ENCODE data around the gene BIRC6. TPM values are rescaled to one million over a fixed set of nuclear protein-coding genes. Genes with fewer than 3 reads are reported as not detected.
"Not testable (repeated sequence)": the region's sequence is repeated elsewhere in the genome, so short reads cannot be mapped to it uniquely, and the experiment has no call there.

BIRC6 gene
- total RNA-seq, 1 donor, result 211 TPM

DNA sequence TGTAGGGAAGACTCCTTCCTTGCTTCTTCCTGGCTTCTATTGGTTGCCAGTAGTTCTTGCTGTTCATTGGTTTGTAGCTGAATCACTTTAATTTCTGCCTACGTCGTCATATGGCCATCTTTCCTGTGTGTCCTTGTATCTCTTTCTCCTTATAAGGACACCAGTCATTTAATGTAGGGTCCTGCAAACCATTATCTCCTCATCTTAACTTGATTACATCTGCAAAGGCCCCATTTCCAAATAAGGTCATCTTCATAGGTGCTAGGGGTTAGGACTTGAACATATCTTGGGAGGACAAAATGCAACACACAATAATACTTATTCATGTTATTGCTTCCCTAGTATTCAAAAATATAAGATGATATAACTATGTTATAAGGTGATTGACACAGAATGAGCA lies 175.5 kb downstream of the BIRC6 start:
- DNase-seq (ENCODE audit: low read depth), result no peak
- TF ChIP-seq, protein P1, sequence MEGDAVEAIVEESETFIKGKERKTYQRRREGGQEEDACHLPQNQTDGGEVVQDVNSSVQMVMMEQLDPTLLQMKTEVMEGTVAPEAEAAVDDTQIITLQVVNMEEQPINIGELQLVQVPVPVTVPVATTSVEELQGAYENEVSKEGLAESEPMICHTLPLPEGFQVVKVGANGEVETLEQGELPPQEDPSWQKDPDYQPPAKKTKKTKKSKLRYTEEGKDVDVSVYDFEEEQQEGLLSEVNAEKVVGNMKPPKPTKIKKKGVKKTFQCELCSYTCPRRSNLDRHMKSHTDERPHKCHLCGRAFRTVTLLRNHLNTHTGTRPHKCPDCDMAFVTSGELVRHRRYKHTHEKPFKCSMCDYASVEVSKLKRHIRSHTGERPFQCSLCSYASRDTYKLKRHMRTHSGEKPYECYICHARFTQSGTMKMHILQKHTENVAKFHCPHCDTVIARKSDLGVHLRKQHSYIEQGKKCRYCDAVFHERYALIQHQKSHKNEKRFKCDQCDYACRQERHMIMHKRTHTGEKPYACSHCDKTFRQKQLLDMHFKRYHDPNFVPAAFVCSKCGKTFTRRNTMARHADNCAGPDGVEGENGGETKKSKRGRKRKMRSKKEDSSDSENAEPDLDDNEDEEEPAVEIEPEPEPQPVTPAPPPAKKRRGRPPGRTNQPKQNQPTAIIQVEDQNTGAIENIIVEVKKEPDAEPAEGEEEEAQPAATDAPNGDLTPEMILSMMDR (IDR thresholded peaks at IDR 0.05; ENCODE audit: insufficient read depth, low read depth, low read length), result no peak
- no peak overlapping the region for H3K4me3 ChIP-seq (ENCODE audit: low read depth, low read length)

DNA sequence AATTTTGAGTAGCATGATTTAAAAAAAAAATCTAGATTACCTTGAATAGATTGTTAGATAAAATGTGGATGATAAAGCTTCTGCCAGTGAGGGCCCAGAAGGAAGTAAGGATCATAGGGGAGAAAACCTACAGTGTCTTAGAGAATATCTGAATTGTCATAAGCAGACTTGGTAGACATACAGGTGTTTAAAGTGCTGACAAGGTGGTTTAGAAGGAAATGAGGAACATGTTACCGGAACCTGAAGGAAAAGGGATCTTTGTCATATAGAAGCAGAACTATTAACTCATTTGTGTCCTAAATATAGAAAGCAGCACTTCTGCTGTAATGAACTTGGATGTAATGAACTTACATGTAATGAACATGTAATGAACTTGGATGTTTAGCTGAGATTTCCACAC lies 176.1 kb downstream of the BIRC6 start:
- TF ChIP-seq, protein P1 (IDR thresholded peaks at IDR 0.05; ENCODE audit: insufficient read depth, low read depth, low read length), result no peak
- DNase-seq (ENCODE audit: low read depth), result no peak
- H3K4me3 ChIP-seq (ENCODE audit: low read depth, low read length), result no peak overlapping the region

- H3K4me3 ChIP-seq (ENCODE audit: low read depth, low read length), result no peak overlapping the region
- DNase-seq (ENCODE audit: low read depth), result no peak
- TF ChIP-seq, protein P1 (IDR thresholded peaks at IDR 0.05; ENCODE audit: insufficient read depth, low read depth, low read length), result no peak
Observed at GRCh38 chr2:32534831-32535230, 178.0 kb downstream of the BIRC6 start.

DNA sequence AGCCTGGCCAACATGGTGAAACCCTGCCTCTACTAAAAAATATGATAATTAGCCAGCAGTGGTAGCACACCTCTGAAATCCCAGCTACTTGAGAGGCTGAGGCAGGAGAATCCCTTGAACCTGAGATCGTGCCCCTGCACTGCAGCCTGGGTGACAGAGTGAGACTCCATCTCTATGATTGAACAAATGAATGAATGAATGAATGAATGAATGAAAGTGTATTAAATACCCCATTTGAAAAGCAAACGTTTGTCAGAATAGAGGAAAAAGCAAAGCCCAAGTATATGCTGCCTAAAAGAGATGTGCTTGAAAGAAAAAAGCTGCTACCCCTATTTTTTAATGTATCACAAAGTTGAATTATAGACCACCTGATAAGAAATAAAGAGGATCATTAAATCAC lies 181.9 kb downstream of the BIRC6 start:
- TF ChIP-seq, protein P1 (IDR thresholded peaks at IDR 0.05; ENCODE audit: insufficient read depth, low read depth, low read length), result no peak
- no peak for DNase-seq (ENCODE audit: low read depth)
- no peak overlapping the region for H3K4me3 ChIP-seq (ENCODE audit: low read depth, low read length)

- H3K4me3 ChIP-seq (ENCODE audit: low read depth, low read length); DNase-seq (ENCODE audit: low read depth): not testable (repeated sequence)
Observed at GRCh38 chr2:32552483-32552882, 195.7 kb downstream of the BIRC6 start.

GRCh38 chr2:32553829-32554432 lies 197.1 kb downstream of the BIRC6 start:
- no peak overlapping the region for H3K4me3 ChIP-seq (ENCODE audit: low read depth, low read length)
- DNase-seq (ENCODE audit: low read depth), result peak; percentile 68
- TF ChIP-seq, protein P1 (IDR thresholded peaks at IDR 0.05; ENCODE audit: insufficient read depth, low read depth, low read length), result peak; percentile 75

DNA sequence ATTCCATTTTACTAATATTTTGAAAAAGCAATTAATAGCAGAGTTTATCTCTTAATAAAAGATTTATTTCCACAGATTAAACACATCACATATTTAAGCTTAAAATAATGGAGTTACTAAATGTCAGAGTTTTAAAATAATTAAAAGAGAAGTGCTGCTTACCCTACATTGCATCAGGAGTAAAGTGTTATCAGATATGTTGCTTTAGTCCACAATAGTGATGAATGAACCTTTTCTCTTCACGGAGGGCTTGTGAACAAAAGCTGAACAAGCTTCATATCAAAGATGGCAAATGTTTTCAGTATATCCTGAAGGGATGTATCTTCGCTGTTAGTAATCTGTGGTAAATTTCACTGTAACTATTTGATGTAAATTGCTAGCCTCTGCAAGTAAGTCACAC lies 201.7 kb downstream of the BIRC6 start:
- TF ChIP-seq, protein P1 (IDR thresholded peaks at IDR 0.05; ENCODE audit: insufficient read depth, low read depth, low read length), result no peak
- no peak overlapping the region for H3K4me3 ChIP-seq (ENCODE audit: low read depth, low read length)
- no peak for DNase-seq (ENCODE audit: low read depth)
